H1 (cell line): ENCODE measurements around the gene TOPORS.
A peak's percentile ranks its signal among the peaks of the same experiment; 100 is the strongest.

ENCODE experiments used
- CTCF ChIP-seq, 3 experiments: IDR thresholded peaks; 1 replicate in 2 of 3; 2 replicates in 1 of 3; pipeline versions ENCODE4 v1.5.1 to v1.6.1; 2011; ENCODE audit warnings: low read length in 3 of 3, mild to moderate bottlenecking in 3 of 3, inconsistent platforms in 2 of 3, low read depth in 1 of 3, moderate library complexity in 1 of 3; ENCODE audit not compliant: insufficient read depth in 1 of 3; ENCODE audit errors: control extremely low read depth in 1 of 3
- POLR2AphosphoS5 ChIP-seq: IDR thresholded peaks from 2 replicates; pipeline ENCODE4 v1.6.1; 2011; ENCODE audit warnings: low read depth, low read length
- TAF1 ChIP-seq: IDR thresholded peaks from 2 replicates; pipeline ENCODE4 v1.6.1; 2011; ENCODE audit warnings: mild to moderate bottlenecking, low read depth, low read length

- TF ChIP-seq POLR2AphosphoS5 = peak; percentile 89
- TF ChIP-seq TAF1 = peak; percentile 86
- no peak for TF ChIP-seq CTCF (IDR thresholded peaks at IDR 0.05; ENCODE audit: control extremely low read depth in 1 of 3, insufficient read depth in 1 of 3, low read depth in 1 of 3, low read length in 3 of 3)
Measured at GRCh38 chr9:32572900-32573523, 20.6 kb upstream of the TOPORS start, which contains the start of gene NDUFB6.
